K562 treated with DMSO at 1 percent for 4 hours (cell line): ENCODE measurements around the gene FPR2. TPM values are rescaled to one million over a fixed set of nuclear protein-coding genes. Genes with fewer than 3 reads are reported as not detected.

Experiments used
- total RNA-seq: library from RNA; unstranded; fragments of 300-600 nt; gene quantifications from 2 replicates; pipeline ENCODE4 v1.2.3, GENCODE V29; 2022; ENCODE audit not compliant: insufficient read depth

Gene FPR2
- not detected in 2 replicates for total RNA-seq

GRCh38 chr19:51760697-51761356, at the start of gene FPR2:
TSS of gene FPR2 (plus strand) at chr19:51761180. CDS start at chr19:51768659, 7,479 bp downstream.

GRCh38 chr19:51751655-51752054, 9.3 kb upstream of the FPR2 start, which contains the start of gene FPR1:
TSS of gene FPR1 (minus strand) at chr19:51751878. CDS start at chr19:51746994, 4,884 bp downstream.

GRCh38 chr19:51794885-51795490, 34.0 kb downstream of the FPR2 start, which contains the start of gene FPR3:
TSS of gene FPR3 (plus strand) at chr19:51795157. CDS start at chr19:51823749, 28,592 bp downstream.

Other genes starting within 250 kb of the FPR2 start
- 32.0 and 34.1 TPM in 2 replicates for gene SIGLEC6, start 229.5 kb upstream of the FPR2 start, total RNA-seq
- 7.6 and 12.7 TPM in 2 replicates for gene ZNF175, start 189.9 kb upstream of the FPR2 start, total RNA-seq
- 0.92 TPM in 1 of 2 replicates, not detected in the other for gene SIGLEC5, start 130.8 kb upstream of the FPR2 start, total RNA-seq
- gene SIGLEC14, start 114.4 kb upstream of the FPR2 start, total RNA-seq = 0.58 TPM in 1 of 2 replicates, not detected in the other
- gene SPACA6, start 67.8 kb upstream of the FPR2 start, total RNA-seq = 12.2 and 13.2 TPM in 2 replicates
- gene HAS1, start 37.2 kb upstream of the FPR2 start, total RNA-seq = not detected in 2 replicates
- gene FPR1, start 9.3 kb upstream of the FPR2 start, total RNA-seq = 0.33 and 0.69 TPM in 2 replicates
- 1.9 and 2.6 TPM in 2 replicates for gene FPR3, start 34.0 kb downstream of the FPR2 start, total RNA-seq
- 1.1 and 2.1 TPM in 2 replicates for gene ZNF577, start 126.8 kb downstream of the FPR2 start, total RNA-seq
- 1.8 and 4.0 TPM in 2 replicates for gene ZNF649, start 143.8 kb downstream of the FPR2 start, total RNA-seq
- 1.3 and 5.5 TPM in 2 replicates for gene ZNF613, start 166.3 kb downstream of the FPR2 start, total RNA-seq
- gene ZNF350, start 225.7 kb downstream of the FPR2 start, total RNA-seq = 0.69 and 2.5 TPM in 2 replicates
- gene ZNF615, start 247.0 kb downstream of the FPR2 start, total RNA-seq = 2.2 and 3.5 TPM in 2 replicates